DMS114 treated with DMSO at 0.1 percent for 48 hours (cell line): Measurements from ENCODE around the gene RGS7.
"Not testable (repeated sequence)": the region's sequence is repeated elsewhere in the genome, so short reads cannot be mapped to it uniquely, and the experiment has no call there.

Experiments used
- DNase-seq: peaks from one replicate; lab custom pipeline; 2025; ENCODE audit not compliant: unreplicated experiment; lab: John Stamatoyannopoulos, UW

The RGS7 gene

DNA sequence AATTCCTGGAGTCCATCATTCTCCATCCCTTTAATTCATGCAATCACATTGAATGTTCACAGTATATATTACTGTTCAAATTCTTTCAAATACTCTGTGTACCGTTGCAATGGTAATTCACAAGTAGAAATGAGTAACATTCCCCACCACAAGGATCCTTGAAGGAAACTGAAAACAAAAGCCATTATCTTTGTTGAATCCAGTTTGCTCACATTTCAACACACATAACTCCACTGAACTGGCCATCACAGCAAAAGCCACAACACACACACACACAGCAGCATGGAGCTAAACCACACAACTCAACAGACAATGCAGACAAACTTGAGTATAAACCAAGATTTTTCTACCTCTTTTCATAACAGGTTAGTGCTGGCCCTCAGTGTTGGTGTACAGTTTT, 556.7 kb downstream of the RGS7 start:
- no peak for DNase-seq

DNA sequence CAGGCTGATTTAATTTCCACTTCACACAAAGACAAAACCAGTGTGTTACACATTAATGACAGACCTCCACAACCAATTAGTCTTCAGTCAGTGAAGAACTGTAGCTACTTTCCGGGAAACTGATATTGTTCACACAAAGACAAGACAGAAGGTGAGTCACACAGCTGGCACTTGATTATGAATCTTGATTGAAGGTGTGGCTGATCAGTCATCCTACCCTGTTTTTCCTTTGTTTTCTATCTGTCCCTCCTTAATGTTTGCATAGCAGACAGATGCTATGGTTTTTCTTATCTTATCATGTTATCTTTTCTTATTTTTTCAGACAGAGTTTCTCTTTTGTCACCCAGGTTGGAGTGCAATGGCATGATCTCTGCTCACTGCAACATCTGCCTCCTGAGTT, 560.0 kb downstream of the RGS7 start:
- no peak for DNase-seq

- DNase-seq = no peak
Observed at GRCh38 chr1:240794046-240794843, 562.8 kb downstream of the RGS7 start.

DNA sequence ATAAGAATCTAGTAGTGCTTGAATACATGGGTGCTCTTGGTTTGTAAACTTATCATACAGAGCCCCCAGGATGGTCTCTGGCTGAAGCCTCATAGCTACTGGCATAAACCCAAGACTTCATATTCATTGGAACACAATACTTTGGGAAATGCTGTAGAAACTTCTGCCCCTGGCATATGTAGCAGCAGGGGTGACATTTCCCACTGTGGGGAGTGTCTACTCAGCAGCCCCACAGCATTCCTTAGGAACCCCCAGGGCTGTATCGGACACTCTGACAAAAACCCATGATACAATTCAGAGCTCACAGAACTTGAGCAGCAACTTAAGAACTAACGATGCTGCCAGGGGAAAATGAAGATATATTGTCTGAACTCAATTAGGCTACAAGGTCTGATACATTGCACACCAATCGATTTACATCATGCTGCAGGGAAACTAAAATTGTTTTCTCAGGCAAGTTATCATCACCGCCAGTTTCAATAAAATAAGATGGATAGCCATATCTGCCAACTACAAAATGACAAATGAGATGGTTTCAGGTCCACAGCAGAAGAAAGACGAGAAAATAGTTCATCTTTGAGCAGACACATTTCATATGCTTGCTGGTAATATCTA, 564.0 kb downstream of the RGS7 start:
- no peak for DNase-seq

- no peak for DNase-seq
Observed at GRCh38 chr1:240790856-240791255, 566.1 kb downstream of the RGS7 start.

GRCh38 chr1:240786880-240787279, 570.1 kb downstream of the RGS7 start:
- DNase-seq = no peak

DNA sequence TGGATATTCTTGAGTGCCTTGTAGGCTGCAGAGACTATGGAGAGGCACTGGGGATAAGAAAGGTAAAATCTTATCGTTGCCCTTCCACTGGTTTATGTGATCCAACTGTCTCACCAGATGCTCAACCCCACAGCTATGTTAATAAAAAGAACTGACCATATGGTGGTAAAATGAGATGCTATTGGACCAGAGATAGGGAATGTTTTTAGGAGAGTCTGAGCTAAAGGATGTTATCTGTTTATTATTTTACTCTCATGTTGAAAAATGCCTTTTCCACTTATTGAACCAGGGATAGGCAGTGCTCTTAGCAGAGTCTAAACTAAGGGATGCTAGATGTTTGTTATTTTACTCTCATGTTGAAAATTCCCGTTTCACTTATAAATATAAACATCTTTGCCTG, 572.2 kb downstream of the RGS7 start:
- DNase-seq = no peak

- DNase-seq = not testable (repeated sequence)
Observed at GRCh38 chr1:240783728-240784137, 573.3 kb downstream of the RGS7 start.

DNA sequence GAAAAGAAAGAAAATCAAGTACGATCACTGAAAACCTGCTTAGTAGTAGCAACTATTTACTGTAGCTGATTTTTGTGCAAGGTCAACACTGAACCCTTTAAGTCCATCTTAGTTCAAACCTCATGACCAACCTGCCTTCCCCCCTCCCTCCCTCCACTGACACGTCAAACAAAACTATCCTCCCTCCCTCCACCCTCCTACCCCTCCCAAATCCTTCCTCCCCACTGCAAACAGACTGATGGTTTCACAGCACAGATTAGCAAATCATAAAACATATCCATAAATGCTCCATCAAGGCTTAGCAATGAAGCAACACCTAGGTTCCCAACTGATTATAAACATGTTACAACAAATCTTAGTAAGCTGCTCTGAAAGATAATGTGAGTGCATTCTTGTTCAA, 580.8 kb downstream of the RGS7 start:
- no peak for DNase-seq

GRCh38 chr1:240772131-240772530, 584.9 kb downstream of the RGS7 start:
- no peak for DNase-seq

DNA sequence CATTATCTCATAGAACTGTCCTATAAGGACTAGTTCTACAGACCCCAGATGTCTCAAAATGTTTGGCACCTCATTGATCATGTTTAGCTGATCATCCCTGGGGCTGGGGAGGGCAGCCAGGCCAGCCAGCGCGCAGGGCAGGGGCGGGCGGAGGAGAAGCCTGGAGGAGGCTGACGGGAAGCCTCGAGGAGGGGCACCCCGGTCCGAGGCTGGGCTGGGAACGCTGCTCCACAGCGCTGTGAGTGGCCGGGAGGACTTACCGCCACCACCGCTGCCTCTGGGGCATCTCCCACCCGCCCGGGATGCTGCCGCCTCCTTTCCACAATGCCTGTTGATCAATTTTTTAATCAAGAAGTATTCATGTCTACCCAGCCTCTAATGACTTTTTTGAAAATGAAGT, 585.6 kb downstream of the RGS7 start:
- no peak for DNase-seq

GRCh38 chr1:240768979-240769378, 588.0 kb downstream of the RGS7 start:
- no peak for DNase-seq

- DNase-seq = no peak
Observed at GRCh38 chr1:240766831-240767230, 590.2 kb downstream of the RGS7 start.

GRCh38 chr1:240765732-240766363, 591.2 kb downstream of the RGS7 start:
- no peak for DNase-seq

DNA sequence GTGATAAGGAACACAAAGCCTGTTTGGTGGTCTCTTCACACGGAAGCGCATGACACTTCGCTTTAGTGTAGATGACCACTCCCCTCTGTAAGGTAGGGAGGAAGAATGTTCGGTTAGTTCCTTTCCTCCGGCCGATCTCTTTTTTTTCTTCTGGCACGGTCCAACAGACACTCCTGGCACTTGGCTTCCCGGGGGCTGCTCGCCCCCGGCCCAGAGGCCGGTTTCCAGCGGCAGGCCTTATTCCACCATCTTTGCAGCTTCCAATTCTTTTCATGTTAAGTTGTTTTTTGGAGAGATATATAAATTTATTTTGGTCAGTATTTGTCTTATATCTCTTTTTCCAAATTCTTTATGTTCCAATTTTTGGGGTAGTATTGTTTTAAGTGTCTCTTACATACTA, 593.2 kb downstream of the RGS7 start:
- no peak for DNase-seq

GRCh38 chr1:240763095-240763494, 593.9 kb downstream of the RGS7 start:
- DNase-seq = not testable (repeated sequence)

- DNase-seq = not testable (repeated sequence)
Observed at GRCh38 chr1:240762471-240762987, 594.5 kb downstream of the RGS7 start.

- not testable (repeated sequence) for DNase-seq
Observed at GRCh38 chr1:240758777-240759176, 598.2 kb downstream of the RGS7 start.

- DNase-seq = no peak
Observed at GRCh38 chr1:240758296-240758695, 598.7 kb downstream of the RGS7 start.

- no peak for DNase-seq
Observed at GRCh38 chr1:240747907-240748306, 609.1 kb downstream of the RGS7 start.

DNA sequence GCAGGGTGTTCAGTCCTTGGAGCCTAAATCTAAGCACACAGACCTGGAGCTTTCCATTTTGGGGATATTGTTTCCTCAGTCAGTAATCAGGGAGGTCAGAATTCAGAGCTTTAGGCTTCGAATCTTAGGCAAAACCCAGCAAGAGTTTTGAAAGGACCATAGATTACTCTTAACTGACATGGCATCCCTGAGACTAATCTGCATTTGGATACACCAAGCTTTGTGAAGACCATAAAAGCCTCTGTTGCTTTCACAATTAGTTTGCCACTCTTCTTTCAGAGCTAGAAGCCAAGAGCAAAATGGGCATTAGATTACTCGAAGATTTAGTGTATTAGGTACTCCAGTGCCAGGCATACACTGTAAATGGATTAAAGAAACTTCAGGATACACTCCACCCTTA, 613.3 kb downstream of the RGS7 start:
- DNase-seq = no peak

- DNase-seq = no peak
Observed at GRCh38 chr1:240739754-240740153, 617.3 kb downstream of the RGS7 start.
